Measurements from ENCODE around the gene ULBP2.

Gene ULBP2

GRCh38 chr6:149983145-149983544, 41.3 kb downstream of the ULBP2 start:
- Histone ChIP-seq H3K9me3 (ENCODE audit: insufficient read depth, low read length) (no peaks in the 10 kb centered on the region), H3K9ac (ENCODE audit: low read length) (no peak overlapping the region), H3K4me3 (ENCODE audit: low read length) (no peak overlapping the region), H3K4me2 (ENCODE audit: low read length) (no peak overlapping the region), H3K27ac (ENCODE audit: low read length) (no peak overlapping the region), H3K36me3 (replicated peaks; ENCODE audit: low read depth, low read length) (no peaks in the 10 kb centered on the region), H3K4me1 (ENCODE audit: low read length) (no peaks in the 10 kb centered on the region), H2AFZ (ENCODE audit: low read depth, low read length) (no peak overlapping the region), H3K79me2 (ENCODE audit: low read length) (no peaks in the 10 kb centered on the region), H3K27me3 (ENCODE audit: low read depth, low read length) (peaks cover 38% of the 10 kb centered on the region), H4K20me1 (ENCODE audit: insufficient read depth, low read length) (no peaks in the 10 kb centered on the region)
- no peak for TF ChIP-seq EZH2phosphoT487 (IDR thresholded peaks at IDR 0.05; ENCODE audit: low read depth)
- no peak for TF ChIP-seq CTCF (IDR thresholded peaks at IDR 0.05; ENCODE audit: low read depth, low read length)

- H3K27ac ChIP-seq (ENCODE audit: low read length) = no peak overlapping the region
- H3K27me3 ChIP-seq (ENCODE audit: low read depth, low read length) = peaks cover 38% of the 10 kb centered on the region
- no peak overlapping the region for H3K4me2 ChIP-seq (ENCODE audit: low read length)
- no peaks in the 10 kb centered on the region for H3K36me3 ChIP-seq (replicated peaks; ENCODE audit: low read depth, low read length)
- H3K79me2 ChIP-seq (ENCODE audit: low read length) = no peaks in the 10 kb centered on the region
- H3K4me3 ChIP-seq (ENCODE audit: low read length) = no peak overlapping the region
- no peaks in the 10 kb centered on the region for H3K9me3 ChIP-seq (ENCODE audit: insufficient read depth, low read length)
- H3K9ac ChIP-seq (ENCODE audit: low read length) = no peak overlapping the region
- TF ChIP-seq EZH2phosphoT487 (IDR thresholded peaks at IDR 0.05; ENCODE audit: low read depth) = no peak
- no peak for TF ChIP-seq CTCF (IDR thresholded peaks at IDR 0.05; ENCODE audit: low read depth, low read length)
- H2AFZ ChIP-seq (ENCODE audit: low read depth, low read length) = no peak overlapping the region
- H3K4me1 ChIP-seq (ENCODE audit: low read length) = no peaks in the 10 kb centered on the region
- no peaks in the 10 kb centered on the region for H4K20me1 ChIP-seq (ENCODE audit: insufficient read depth, low read length)
Measured at GRCh38 chr6:149984773-149985172, 43.0 kb downstream of the ULBP2 start.

- Histone ChIP-seq H3K9me3 (ENCODE audit: insufficient read depth, low read length) (no peaks in the 10 kb centered on the region), H3K4me2 (ENCODE audit: low read length) (no peak overlapping the region), H3K27me3 (ENCODE audit: low read depth, low read length) (peaks cover 46% of the 10 kb centered on the region), H3K9ac (ENCODE audit: low read length) (no peak overlapping the region), H3K36me3 (replicated peaks; ENCODE audit: low read depth, low read length) (no peaks in the 10 kb centered on the region), H3K4me3 (ENCODE audit: low read length) (no peak overlapping the region), H4K20me1 (ENCODE audit: insufficient read depth, low read length) (no peaks in the 10 kb centered on the region), H2AFZ (ENCODE audit: low read depth, low read length) (no peak overlapping the region), H3K4me1 (ENCODE audit: low read length) (peaks cover 4% of the 10 kb centered on the region; the same call in 1 of the 2 replicates), H3K79me2 (ENCODE audit: low read length) (no peaks in the 10 kb centered on the region), H3K27ac (ENCODE audit: low read length) (no peak overlapping the region)
- TF ChIP-seq EZH2phosphoT487 (IDR thresholded peaks at IDR 0.05; ENCODE audit: low read depth) (no peak), CTCF (IDR thresholded peaks at IDR 0.05; ENCODE audit: low read depth, low read length) (no peak)
Measured at GRCh38 chr6:149985481-149985937, 43.7 kb downstream of the ULBP2 start.

GRCh38 chr6:149987602-149988107, 45.8 kb downstream of the ULBP2 start:
- Histone ChIP-seq H3K9ac (ENCODE audit: low read length) (no peak overlapping the region), H3K4me2 (ENCODE audit: low read length) (no peak overlapping the region), H4K20me1 (ENCODE audit: insufficient read depth, low read length) (no peaks in the 10 kb centered on the region), H3K79me2 (ENCODE audit: low read length) (no peaks in the 10 kb centered on the region), H3K4me3 (ENCODE audit: low read length) (no peak overlapping the region), H3K27me3 (ENCODE audit: low read depth, low read length) (peaks cover 53% of the 10 kb centered on the region), H3K4me1 (ENCODE audit: low read length) (peaks cover 8% of the 10 kb centered on the region; the same call in 1 of the 2 replicates), H3K27ac (ENCODE audit: low read length) (no peak overlapping the region), H3K9me3 (ENCODE audit: insufficient read depth, low read length) (no peaks in the 10 kb centered on the region), H3K36me3 (replicated peaks; ENCODE audit: low read depth, low read length) (no peaks in the 10 kb centered on the region), H2AFZ (ENCODE audit: low read depth, low read length) (no peak overlapping the region)
- TF ChIP-seq CTCF (IDR thresholded peaks at IDR 0.05; ENCODE audit: low read depth, low read length) (no peak), EZH2phosphoT487 (IDR thresholded peaks at IDR 0.05; ENCODE audit: low read depth) (no peak)

Data from OCI-LY3 (cell line).